GM13977 (cell line): ENCODE data around the gene TUBB3.

ENCODE experiments used
- DNase-seq: peaks from one replicate; pipeline ENCODE4 v3.0.0; 2012; ENCODE audit warnings: low spot score
- in situ Hi-C: fragments of 300-500 bp; cut with MboI; formaldehyde crosslinking; loops from one replicate; pipeline ENCODE4 v1.12.0; 2022; ENCODE audit warnings: low sequenced_read_pairs, low pct_unique_long_range_greater_than_20kb, mixed read lengths, inconsistent platforms; ENCODE audit not compliant: unreplicated experiment
- TF ChIP-seq, protein P1 (sequence below): IDR thresholded peaks from 2 replicates; pipeline ENCODE4 v1.5.1; 2012; ENCODE audit warnings: mild to moderate bottlenecking, control low read depth; ENCODE audit not compliant: insufficient read depth; ENCODE audit errors: extremely low read depth, missing control alignments

Gene TUBB3

DNA sequence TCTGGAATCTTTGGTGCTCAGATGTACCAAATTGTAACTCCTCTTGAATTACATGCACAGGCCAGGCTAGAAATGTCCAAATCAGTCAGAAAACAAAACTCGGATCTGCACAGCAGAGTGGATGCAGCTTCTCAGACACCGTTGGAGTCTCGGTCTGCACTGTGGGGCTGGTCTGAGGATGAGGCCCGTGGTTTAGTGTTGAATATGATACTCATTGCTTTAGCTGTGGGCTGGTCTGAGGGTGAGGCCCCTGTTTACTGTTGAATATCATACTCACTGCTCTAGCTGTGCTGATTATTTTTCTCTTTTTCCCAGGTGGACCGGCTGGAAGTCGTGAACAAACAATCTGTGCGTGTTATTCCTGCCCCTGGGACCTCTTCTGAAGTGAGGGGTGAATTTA, 61.1 kb downstream of the TUBB3 start:
- in situ Hi-C loops, result no loop called here
- TF ChIP-seq, protein P1, sequence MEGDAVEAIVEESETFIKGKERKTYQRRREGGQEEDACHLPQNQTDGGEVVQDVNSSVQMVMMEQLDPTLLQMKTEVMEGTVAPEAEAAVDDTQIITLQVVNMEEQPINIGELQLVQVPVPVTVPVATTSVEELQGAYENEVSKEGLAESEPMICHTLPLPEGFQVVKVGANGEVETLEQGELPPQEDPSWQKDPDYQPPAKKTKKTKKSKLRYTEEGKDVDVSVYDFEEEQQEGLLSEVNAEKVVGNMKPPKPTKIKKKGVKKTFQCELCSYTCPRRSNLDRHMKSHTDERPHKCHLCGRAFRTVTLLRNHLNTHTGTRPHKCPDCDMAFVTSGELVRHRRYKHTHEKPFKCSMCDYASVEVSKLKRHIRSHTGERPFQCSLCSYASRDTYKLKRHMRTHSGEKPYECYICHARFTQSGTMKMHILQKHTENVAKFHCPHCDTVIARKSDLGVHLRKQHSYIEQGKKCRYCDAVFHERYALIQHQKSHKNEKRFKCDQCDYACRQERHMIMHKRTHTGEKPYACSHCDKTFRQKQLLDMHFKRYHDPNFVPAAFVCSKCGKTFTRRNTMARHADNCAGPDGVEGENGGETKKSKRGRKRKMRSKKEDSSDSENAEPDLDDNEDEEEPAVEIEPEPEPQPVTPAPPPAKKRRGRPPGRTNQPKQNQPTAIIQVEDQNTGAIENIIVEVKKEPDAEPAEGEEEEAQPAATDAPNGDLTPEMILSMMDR, result no peak
- no peak for DNase-seq

DNA sequence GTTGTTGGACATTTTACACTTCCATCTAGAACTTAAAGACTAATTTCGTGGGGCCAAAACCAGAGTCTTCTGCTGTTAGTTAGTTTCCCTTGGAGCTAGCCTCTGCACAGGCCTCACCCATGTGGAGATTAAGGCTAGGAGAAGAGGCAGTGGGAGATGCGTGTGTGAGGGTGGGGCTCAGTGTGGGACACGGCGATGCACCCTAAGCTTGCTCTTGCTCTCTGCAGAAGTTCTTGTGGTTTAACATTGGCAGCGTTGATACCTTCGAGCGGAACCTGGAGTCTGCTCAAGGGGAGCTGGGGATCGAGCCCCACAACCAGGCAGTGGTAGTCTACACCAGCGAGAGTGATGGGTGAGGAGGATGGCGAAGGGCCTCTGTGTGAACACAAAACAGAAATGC, 62.1 kb downstream of the TUBB3 start:
- no peak for DNase-seq
- TF ChIP-seq, protein P1, result no peak
- in situ Hi-C loops, result no loop called here
